ENCODE results near the gene PLLP.

The PLLP gene

DNA sequence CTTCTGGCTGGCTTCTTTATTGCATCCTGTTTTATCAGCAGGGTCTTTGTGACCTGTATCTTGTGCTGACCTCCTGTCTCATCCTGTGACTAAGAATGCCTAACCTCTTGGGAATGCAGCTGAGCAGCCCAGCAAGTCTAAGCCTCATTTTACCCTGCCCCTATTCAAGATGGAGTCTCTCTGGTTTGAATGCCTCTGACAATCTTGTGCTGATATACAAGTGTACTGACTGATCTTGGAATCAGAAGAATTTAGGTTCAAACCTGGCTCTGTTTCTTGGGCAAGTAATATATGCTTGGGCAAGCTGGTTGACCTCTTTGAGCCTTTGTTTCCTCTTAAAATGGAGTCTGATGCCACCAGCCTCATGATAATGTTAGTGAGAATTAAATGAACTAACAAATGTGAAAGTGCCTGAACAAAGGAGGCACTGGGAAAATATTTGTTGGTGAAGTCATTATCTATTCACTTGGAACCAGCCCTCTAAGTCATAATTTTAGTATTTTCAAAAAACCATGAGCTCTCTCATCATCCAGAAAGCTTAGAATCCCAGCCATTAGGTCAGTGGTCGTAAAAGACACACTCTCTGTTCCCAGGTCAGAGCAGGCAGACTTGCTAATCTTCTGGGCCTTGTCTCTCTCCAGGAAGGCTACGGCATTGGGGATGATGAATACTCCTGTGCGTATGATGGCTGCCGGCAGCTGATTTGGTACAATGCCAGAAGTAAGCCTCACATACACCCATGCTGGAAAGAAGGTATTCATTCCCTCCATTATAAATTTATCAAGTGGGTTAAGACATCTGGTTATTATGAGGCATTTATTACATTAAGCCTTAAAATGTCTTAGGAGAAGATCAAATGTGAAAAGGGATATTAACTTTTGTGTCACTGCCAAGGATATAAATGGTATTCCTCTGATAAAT, 57.5 kb downstream of the PLLP start:
- TF ChIP-seq, protein P1, sequence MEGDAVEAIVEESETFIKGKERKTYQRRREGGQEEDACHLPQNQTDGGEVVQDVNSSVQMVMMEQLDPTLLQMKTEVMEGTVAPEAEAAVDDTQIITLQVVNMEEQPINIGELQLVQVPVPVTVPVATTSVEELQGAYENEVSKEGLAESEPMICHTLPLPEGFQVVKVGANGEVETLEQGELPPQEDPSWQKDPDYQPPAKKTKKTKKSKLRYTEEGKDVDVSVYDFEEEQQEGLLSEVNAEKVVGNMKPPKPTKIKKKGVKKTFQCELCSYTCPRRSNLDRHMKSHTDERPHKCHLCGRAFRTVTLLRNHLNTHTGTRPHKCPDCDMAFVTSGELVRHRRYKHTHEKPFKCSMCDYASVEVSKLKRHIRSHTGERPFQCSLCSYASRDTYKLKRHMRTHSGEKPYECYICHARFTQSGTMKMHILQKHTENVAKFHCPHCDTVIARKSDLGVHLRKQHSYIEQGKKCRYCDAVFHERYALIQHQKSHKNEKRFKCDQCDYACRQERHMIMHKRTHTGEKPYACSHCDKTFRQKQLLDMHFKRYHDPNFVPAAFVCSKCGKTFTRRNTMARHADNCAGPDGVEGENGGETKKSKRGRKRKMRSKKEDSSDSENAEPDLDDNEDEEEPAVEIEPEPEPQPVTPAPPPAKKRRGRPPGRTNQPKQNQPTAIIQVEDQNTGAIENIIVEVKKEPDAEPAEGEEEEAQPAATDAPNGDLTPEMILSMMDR (conservative IDR thresholded peaks at IDR 0.05) = no peak
- no peak overlapping the region for H3K27ac ChIP-seq

DNA sequence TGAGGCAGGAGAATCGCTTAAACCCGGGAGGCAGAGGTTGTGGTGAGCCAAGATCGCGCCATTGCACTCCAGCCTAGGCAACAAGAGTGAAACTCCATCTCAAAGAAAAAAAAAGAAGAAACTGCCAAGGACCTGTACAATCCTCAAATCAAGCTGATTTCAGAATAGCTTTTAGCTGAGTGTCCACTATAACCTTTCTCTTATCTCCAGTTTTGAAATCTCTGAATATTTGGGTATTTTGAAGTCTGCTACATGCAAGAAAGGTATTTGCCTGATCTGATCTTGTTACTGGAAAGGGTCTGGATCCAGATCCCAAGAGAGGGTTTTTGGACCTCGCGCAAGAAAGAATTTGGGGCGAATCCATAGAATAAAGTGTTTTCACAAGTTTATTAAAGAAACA, 58.5 kb downstream of the PLLP start:
- TF ChIP-seq, protein P1 (conservative IDR thresholded peaks at IDR 0.05) = no peak
- no peak overlapping the region for H3K27ac ChIP-seq

DNA sequence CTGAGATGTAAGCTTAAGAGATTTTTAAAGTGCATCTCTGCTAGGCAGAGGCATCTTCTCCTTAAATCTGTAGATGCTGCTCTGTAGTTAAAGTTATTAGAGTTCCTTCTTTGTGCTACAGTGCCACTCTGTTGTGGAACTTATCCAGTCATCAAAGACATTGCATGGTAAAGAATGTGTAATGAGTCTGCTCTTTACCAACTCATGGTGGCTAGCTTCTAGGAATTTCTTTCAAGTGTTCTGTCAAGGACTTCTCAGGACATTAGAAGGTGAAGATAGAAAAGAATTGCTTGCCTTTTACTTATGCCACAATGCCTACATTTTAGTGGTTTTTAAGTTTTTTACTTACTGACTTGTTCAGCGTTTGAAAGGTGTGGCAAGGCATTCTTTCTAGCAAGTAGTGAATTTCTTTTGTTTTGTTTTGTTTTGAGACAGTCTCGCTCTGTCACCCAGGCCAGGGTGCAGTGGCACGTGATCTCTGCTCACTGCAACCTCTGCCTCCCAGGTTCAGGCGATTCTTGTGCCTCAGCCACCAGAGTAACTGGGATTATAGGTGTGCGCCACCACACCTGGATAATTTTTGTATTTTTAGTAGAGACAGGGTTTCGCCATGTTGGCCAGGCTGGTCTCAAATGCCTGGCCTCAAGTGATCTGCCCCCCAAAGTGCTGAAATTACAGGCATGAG, 59.7 kb downstream of the PLLP start:
- H3K27ac ChIP-seq = no peak overlapping the region
- TF ChIP-seq, protein P1 (conservative IDR thresholded peaks at IDR 0.05) = no peak

DNA sequence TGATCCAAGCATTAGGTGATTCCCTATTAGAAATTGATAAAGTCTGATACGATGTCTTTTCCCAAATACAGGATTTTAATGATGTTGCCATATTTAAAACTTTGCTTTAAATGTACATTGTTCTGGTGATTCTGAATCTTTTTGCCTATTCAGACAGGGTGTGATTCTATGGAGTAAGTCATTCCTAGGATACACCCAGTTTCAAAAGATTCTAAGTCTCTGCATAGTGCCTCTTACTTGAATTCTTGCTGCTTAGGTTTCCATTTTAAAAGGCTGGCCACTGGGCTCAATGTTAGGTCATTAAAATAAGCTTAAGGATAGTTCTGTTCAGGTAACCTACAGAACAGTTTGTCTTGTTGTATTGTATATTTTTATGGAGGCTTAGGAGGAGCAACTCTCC, 61.4 kb downstream of the PLLP start:
- TF ChIP-seq, protein P1 (conservative IDR thresholded peaks at IDR 0.05) = no peak
- H3K27ac ChIP-seq = no peak overlapping the region

DNA sequence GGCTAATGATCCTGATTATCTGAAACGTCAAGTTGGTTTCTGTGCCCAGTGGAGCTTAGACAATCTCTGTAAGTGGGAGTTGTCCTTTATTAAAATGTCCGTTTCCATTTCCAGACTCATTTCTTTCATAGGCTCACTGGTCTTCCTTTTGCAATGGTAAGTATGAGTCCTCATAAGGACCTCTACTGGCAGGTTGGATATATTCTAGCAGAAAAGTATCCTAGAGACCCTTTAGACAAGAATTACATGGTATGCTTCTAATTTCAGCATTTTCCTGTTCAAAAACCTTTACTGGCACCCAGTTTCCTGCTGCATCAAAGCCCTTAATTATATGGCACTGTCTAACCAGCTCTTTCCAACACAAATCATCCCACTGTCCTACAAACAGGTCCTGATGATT, 67.5 kb downstream of the PLLP start:
- TF ChIP-seq, protein P1 (conservative IDR thresholded peaks at IDR 0.05) = no peak
- no peak overlapping the region for H3K27ac ChIP-seq

DNA sequence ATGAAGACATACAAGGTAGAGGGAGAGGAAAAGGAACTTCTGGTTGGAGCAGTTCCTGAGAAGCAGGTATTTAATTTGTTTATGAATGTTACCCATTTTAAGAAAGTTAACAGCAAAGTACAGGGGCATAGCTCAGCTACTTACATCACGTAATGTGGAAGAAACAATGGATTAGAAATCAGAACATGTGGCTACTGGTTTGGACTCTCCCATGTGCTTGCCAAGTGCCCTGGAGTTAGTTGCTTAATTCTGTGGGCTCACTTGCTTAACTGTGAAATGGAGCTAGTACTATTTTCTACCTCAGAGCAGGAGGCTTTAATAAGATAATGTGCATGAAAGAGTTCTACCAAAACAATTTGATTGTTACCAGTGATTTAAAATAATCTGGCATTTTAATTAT, 71.0 kb downstream of the PLLP start:
- TF ChIP-seq, protein P1 (conservative IDR thresholded peaks at IDR 0.05) = no peak
- no peak overlapping the region for H3K27ac ChIP-seq

DNA sequence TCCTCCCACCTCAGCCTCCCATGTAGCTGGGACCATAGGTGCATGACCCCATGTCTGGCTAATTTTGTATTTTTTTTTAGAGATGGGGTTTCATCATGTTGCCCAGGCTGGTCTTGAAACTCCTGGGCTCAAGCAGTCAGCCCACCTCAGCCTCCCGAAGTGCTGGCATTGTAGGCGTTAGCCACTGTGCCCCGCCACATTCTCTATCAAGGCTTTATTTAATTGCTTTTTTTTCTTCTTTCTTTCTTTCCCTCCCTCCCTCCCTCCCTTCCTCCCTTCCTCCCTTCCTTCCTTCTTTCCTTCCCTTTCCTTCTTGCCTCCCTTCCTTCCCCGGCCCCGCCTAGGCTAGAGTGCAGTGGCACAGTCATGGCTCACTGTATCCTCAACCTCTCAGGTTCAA, 74.7 kb downstream of the PLLP start:
- TF ChIP-seq, protein P1 (conservative IDR thresholded peaks at IDR 0.05) = no peak
- H3K27ac ChIP-seq = no peak overlapping the region

Data from VCaP (cell line).